GM21367 (cell line): ENCODE measurements around the gene UBL7.

ENCODE experiments used
- ATAC-seq: cut with Tn5 transposase; IDR thresholded peaks from one replicate; pipeline ENCODE4 v1.9.1; 2021; ENCODE audit not compliant: unreplicated experiment

The UBL7 gene

GRCh38 chr15:74409225-74409624, 51.7 kb downstream of the UBL7 start:
- ATAC-seq = no peak

GRCh38 chr15:74408815-74409214, 52.1 kb downstream of the UBL7 start:
- ATAC-seq = no peak

- ATAC-seq = no peak
Measured at GRCh38 chr15:74408385-74408784, 52.6 kb downstream of the UBL7 start.

GRCh38 chr15:74406992-74407705, 53.8 kb downstream of the UBL7 start:
- ATAC-seq = no peak

DNA sequence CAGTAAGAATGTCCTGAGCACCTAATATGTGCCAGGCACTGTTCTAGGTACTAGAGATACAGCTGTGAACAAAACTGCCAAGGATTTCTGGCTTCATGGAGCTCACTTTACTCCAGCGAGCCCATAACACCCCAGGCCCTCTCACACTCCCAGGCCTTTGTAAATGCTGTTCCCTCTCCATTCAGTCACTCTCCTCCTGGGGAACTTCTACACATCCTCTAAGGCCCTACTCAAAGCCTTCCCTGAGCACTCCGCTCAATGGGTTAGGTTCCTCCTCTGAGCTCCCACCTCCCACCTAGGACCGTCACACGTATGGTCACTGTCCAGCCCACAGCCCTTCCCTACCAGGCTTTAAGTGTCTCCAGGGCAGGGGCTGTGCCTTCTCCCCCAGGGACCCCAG, 54.4 kb downstream of the UBL7 start:
- ATAC-seq = no peak

DNA sequence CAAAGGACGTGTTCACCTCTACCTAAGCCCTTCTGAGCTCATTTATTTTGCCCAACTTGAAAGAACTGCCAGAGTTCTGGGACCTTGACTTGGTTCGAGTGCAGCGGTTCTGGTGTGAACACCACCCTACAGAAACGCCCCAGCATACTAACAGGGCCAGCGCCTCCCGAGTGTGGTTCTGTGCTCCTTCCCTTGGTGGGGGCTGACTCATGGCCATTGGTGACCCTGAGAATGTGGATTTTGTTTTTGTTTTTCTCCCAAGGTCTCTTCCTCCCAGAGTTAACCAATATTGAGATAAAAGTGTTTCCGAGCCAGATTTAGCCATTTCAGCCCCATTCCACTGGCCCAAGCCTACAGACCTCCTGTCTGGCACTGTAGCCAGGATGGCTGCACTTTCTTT, 55.1 kb downstream of the UBL7 start:
- ATAC-seq = no peak

- no peak for ATAC-seq
Measured at GRCh38 chr15:74403991-74404563, 56.9 kb downstream of the UBL7 start.

DNA sequence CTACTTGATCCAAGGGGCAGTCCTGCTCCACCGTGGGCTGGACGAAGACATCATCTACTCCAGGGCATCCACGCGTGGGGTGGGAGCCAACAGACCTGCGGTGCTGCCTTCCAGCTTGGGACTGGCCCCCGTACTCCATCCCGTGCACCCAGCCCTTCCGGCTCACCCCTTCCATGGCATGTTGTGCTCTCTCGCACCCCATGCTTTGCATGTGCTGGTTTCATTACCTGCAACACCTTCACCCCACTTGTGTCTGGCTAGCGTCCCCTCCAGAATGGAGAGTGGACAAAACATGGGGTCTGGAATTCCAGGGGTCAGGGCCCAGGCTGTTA, 57.4 kb downstream of the UBL7 start:
- no peak for ATAC-seq

GRCh38 chr15:74402873-74403587, 57.9 kb downstream of the UBL7 start:
- ATAC-seq = no peak

- no peak for ATAC-seq
Measured at GRCh38 chr15:74402337-74402841, 58.6 kb downstream of the UBL7 start.

GRCh38 chr15:74400915-74401757, 59.8 kb downstream of the UBL7 start:
- no peak for ATAC-seq

DNA sequence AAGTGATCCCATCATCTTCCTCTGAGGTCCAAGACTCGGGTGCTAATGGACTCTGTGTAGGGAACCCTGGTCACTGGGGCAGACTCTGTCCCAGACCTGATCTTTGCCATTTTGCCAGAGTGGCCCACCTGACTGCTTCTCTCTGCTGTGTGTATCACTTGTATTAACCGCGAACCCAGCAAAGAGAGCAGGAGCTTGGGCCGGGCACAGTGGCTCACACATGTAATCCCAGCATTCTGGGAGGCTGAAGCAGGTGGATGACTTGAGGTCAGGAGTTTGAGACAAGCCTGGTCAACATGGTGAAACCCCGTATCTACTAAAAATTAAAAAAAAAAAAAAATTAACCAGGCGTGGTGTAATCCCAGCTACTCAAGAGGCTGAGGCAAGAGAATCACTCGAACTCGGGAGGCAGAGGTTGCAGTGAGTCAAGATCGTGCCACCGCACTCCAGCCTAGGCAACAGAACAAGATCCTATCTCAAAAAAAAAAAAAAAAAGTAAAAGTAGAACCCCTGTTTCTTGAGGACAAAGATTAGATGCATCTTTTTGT, 60.6 kb downstream of the UBL7 start:
- ATAC-seq = no peak

GRCh38 chr15:74399511-74400312, 61.2 kb downstream of the UBL7 start:
- ATAC-seq = no peak

DNA sequence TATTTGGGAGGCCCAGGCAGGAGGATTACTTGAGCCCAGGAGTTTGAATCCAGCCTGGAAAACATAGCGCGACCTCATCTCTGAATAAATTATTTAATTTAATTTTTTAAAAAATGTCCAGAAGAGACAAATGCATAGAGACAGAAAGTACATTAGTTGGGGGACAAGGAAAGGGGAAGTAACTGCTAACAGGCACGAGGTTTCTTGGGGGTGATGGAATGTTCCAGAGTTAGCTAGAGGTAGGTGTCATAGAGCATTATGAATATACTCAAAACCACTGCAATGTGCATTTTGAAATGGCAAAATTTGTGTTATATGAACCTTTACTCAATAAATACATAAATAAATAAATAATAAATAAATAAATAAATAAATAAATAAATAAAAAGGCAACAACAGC, 61.9 kb downstream of the UBL7 start:
- ATAC-seq = no peak

DNA sequence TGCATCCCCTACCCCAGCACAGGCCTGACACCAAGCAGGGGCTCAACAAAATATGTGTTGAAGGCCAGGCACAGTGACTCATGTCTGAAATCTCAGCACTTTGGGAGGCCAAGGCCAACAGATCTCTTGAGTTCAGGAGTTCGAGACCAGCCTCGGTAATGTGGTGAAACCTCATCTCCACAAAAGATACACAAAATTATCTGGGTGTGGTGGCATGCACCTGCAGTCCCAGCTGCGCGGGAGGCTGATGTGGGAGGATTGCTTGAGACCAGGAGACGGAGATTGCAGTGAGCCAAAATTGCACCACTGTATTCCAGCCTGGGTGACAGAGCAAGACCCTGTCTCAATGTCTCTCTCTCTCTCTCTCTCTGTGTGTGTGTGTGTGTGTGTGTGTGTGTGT, 62.8 kb downstream of the UBL7 start:
- ATAC-seq = no peak

- peak; percentile 20 for ATAC-seq
Measured at GRCh38 chr15:74397239-74398068, 63.5 kb downstream of the UBL7 start.

- no peak for ATAC-seq
Measured at GRCh38 chr15:74396445-74397238, 64.3 kb downstream of the UBL7 start.

DNA sequence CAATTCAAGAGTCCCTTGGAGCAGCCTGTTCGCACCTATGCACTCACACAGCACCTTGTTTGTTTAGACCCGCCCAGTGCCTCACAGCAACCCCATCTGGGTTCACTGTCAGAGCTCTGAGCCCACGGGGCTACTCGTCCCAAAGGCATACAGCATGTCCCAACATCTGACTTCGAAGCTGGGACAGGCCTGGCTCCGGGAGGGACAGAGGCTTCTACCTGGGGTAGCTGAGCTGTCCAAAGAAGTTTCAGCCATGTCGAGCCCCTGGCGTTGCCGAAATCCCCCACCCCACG, 64.9 kb downstream of the UBL7 start:
- ATAC-seq = no peak
